SK-N-SH (cell line): ENCODE results near the gene ISX. TPM values are rescaled to one million over a fixed set of nuclear protein-coding genes. Genes with fewer than 3 reads are reported as not detected.

ENCODE experiments used
- CTCF ChIA-PET: fragments of 300-600, 350-600 bp; formaldehyde crosslinking; extraction: SDS; loops from one replicate; lab custom pipeline; 2021; lab: Yijun Ruan, JAX
- POLR2A ChIA-PET: fragments of 350-600 bp; sonication (Branson Sonifier 250); formaldehyde crosslinking; extraction: SDS; loops from one replicate; lab custom pipeline; 2020; ENCODE audit warnings: antibody characterized with exemption, inconsistent platforms; lab: Yijun Ruan, JAX
- DNase-seq: peaks from one replicate; pipeline ENCODE4 v3.0.0; 2012
- H2AFZ ChIP-seq: fragments of 200-600 bp; sonication (generic); 2 replicates; pipeline ENCODE4 v1.8.1; 2016; ENCODE audit warnings: antibody characterized with exemption, mild to moderate bottlenecking, low read depth
- H3F3A ChIP-seq: fragments of 200-600 bp; sonication (generic); replicated peaks from 2 replicates; pipeline ENCODE3; 2016; ENCODE audit warnings: antibody characterized with exemption, mild to moderate bottlenecking; ENCODE audit not compliant: insufficient read depth
- H3K27ac ChIP-seq, 2 experiments: fragments of 200-500 bp in 1 of 2; fragments of 200-600 bp in 1 of 2; sonication (Bioruptor generic) in 1 of 2; sonication (generic), shearing (Covaris generic) in 1 of 2; 2 replicates each; pipeline versions ENCODE4 v1.5.1 to v1.6.1; 2014 to 2016; ENCODE audit warnings: low read depth in 2 of 2, inconsistent platforms in 1 of 2, low read length in 1 of 2, mild to moderate bottlenecking in 1 of 2, mixed read lengths in 1 of 2
- H3K27me3 ChIP-seq: fragments of 200-600 bp; sonication (generic), shearing (Covaris generic); 2 replicates; pipeline ENCODE4 v1.6.1; 2016; ENCODE audit warnings: mixed run types; ENCODE audit not compliant: insufficient read depth
- H3K36me3 ChIP-seq, 2 experiments: fragments of 200-500 bp in 1 of 2; fragments of 200-600 bp in 1 of 2; sonication (Bioruptor generic) in 1 of 2; sonication (generic) in 1 of 2; replicated peaks in 1 of 2; 2 replicates each; pipeline versions ENCODE3 to v1.5.1; 2014 to 2016; ENCODE audit warnings: low read length in 1 of 2, mild to moderate bottlenecking in 1 of 2; ENCODE audit not compliant: insufficient read depth in 2 of 2, control insufficient read depth in 1 of 2
- H3K4me1 ChIP-seq, 2 experiments: fragments of 200-500 bp in 1 of 2; fragments of 200-600 bp in 1 of 2; sonication (Bioruptor generic) in 1 of 2; sonication (generic), shearing (Covaris generic) in 1 of 2; 2 replicates each; pipeline versions ENCODE4 v1.5.1 to v1.6.1; 2014 to 2016; ENCODE audit warnings: low read depth in 1 of 2, low read length in 1 of 2, mixed run types in 1 of 2; ENCODE audit not compliant: insufficient read depth in 2 of 2, control insufficient read depth in 1 of 2
- H3K4me2 ChIP-seq: fragments of 200-600 bp; sonication (generic), shearing (Covaris generic); 2 replicates; pipeline ENCODE4 v1.6.1; 2017; ENCODE audit warnings: mixed run types
- H3K4me3 ChIP-seq, 2 experiments: fragments of 200-500 bp in 1 of 2; fragments of 200-600 bp in 1 of 2; sonication (Bioruptor generic) in 1 of 2; sonication (generic), shearing (Covaris generic) in 1 of 2; 2 replicates each; pipeline versions ENCODE4 v1.5.1 to v1.8.1; 2014 to 2016; ENCODE audit warnings: low read depth in 2 of 2, inconsistent platforms in 1 of 2, low read length in 1 of 2, mild to moderate bottlenecking in 1 of 2, mixed read lengths in 1 of 2, moderate library complexity in 1 of 2
- H3K79me2 ChIP-seq: fragments of 200-600 bp; sonication (generic); 2 replicates; pipeline ENCODE4 v1.8.1; 2017; ENCODE audit warnings: mild to moderate bottlenecking; ENCODE audit not compliant: insufficient read depth
- H3K9ac ChIP-seq: fragments of 200-600 bp; sonication (generic); 2 replicates; pipeline ENCODE4 v1.6.1; 2017; ENCODE audit warnings: mixed run types
- H3K9me2 ChIP-seq: fragments of 200-600 bp; sonication (generic); 2 replicates; pipeline ENCODE4 v1.6.1; 2017; ENCODE audit warnings: mixed run types
- H3K9me3 ChIP-seq: fragments of 200-600 bp; sonication (generic); 2 replicates; pipeline ENCODE4 v1.6.1; 2017; ENCODE audit warnings: mixed run types, mild to moderate bottlenecking, moderate library complexity
- H4K20me1 ChIP-seq: fragments of 200-600 bp; sonication (generic); 2 replicates; pipeline ENCODE4 v1.6.1; 2017; ENCODE audit warnings: mild to moderate bottlenecking, mixed run types; ENCODE audit not compliant: insufficient read depth
- CTCF ChIP-seq: fragments of 200-600 bp; sonication (generic); IDR thresholded peaks from 2 replicates; pipeline ENCODE4 v1.6.1; 2017; ENCODE audit warnings: antibody characterized with exemption, mild to moderate bottlenecking, moderate library complexity
- ELF1 ChIP-seq: IDR thresholded peaks from 2 replicates; pipeline ENCODE4 v1.4.0; 2012
- EP300 ChIP-seq, 2 experiments: IDR thresholded peaks; 2 replicates each; pipeline versions ENCODE4 v1.4.0 to v1.6.1; 2012; ENCODE audit warnings: borderline replicate concordance in 1 of 2, low read depth in 1 of 2, low read length in 1 of 2
- JUND ChIP-seq: IDR thresholded peaks from 2 replicates; pipeline ENCODE4 v1.4.0; 2012
- MAX ChIP-seq: IDR thresholded peaks from 2 replicates; pipeline ENCODE4 v1.4.0; 2012; ENCODE audit warnings: low read depth
- NRF1 ChIP-seq: IDR thresholded peaks from 2 replicates; pipeline ENCODE4 v1.6.1; 2012; ENCODE audit warnings: low read depth, mild to moderate bottlenecking, low read length
- POLR2AphosphoS5 ChIP-seq: IDR thresholded peaks from 2 replicates; pipeline ENCODE4 v1.6.1; 2012; ENCODE audit warnings: low read depth, low read length
- RAD21 ChIP-seq: IDR thresholded peaks from 2 replicates; pipeline ENCODE4 v1.6.1; 2012; ENCODE audit warnings: mild to moderate bottlenecking, low read length
- RCOR1 ChIP-seq: fragments of 150-350 bp; IDR thresholded peaks from 2 replicates; pipeline ENCODE4 v1.6.1; 2017; ENCODE audit warnings: antibody characterized with exemption, low read length
- REST ChIP-seq: IDR thresholded peaks from 2 replicates; pipeline ENCODE4 v1.6.1; 2012; ENCODE audit warnings: mild to moderate bottlenecking, low read depth, low read length, moderate library complexity
- RXRA ChIP-seq: IDR thresholded peaks from 2 replicates; pipeline ENCODE4 v1.4.0; 2012; ENCODE audit warnings: low read depth, mild to moderate bottlenecking, borderline replicate concordance
- YY1 ChIP-seq: IDR thresholded peaks from 2 replicates; pipeline ENCODE4 v1.4.0; 2012; ENCODE audit warnings: low read depth, mild to moderate bottlenecking
- WGBS: methylation state at CpG from one replicate; pipeline ENCODE4 v1.1.6; 2017; ENCODE audit warnings: low lambda C conversion rate; 5-methylcytosine and 5-hydroxymethylcytosine counted together
- polyA plus RNA-seq, 3 experiments: library from polyadenylated mRNA; depleted of rRNA; stranded (reverse); fragments of >200 nt; gene quantifications; 2 replicates each; pipeline ENCODE4 v1.2.3, GENCODE V29; 2012

ISX gene
- polyA plus RNA-seq, 1 of the 3 experiments (the other 2 are of a cell fraction): not detected

- DNase-seq: no peak
Observed at GRCh38 chr22:35043252-35043933, 22.6 kb upstream of the ISX start.

GRCh38 chr22:35043934-35044319 lies 22.0 kb upstream of the ISX start:
- Histone ChIP-seq H3F3A (no peaks in the 10 kb centered on the region), H3K27ac (no peak overlapping the region), H3K4me2 (no peak overlapping the region), H3K36me3 (no peaks in the 10 kb centered on the region), H3K9me2 (no peaks in the 10 kb centered on the region), H3K79me2 (no peaks in the 10 kb centered on the region), H3K27me3 (no peaks in the 10 kb centered on the region), H3K9me3 (no peaks in the 10 kb centered on the region), H3K9ac (no peak overlapping the region), H3K4me1 (peaks cover 0 to 4% of the 10 kb centered on the region in 2 experiments; a peak in 1 of 4 replicates), H3K4me3 (no peak overlapping the region), H4K20me1 (no peaks in the 10 kb centered on the region), H2AFZ (no peak overlapping the region)
- TF ChIP-seq EP300 (IDR thresholded peaks at IDR 0.05; ENCODE audit: borderline replicate concordance in 1 of 2, low read depth in 1 of 2, low read length in 1 of 2) (no peak), RXRA (no peak), MAX (no peak), RCOR1 (no peak), YY1 (no peak), REST (no peak), ELF1 (no peak)
- 0% methylated on average over 2 of the region's 2 CpGs for WGBS
- POLR2A ChIA-PET: no interaction called here
- no peak for DNase-seq
- CTCF ChIA-PET: interaction anchor here (0.6 to 1.7 kb wide), 2 partner anchors 20 to 106 kb away, joined by 4 to 9 read pairs; no protein-coding TSS in a partner anchor

More at GRCh38 chr22:35043252-35043933, 22.6 kb upstream of the ISX start:
- no peak overlapping the region for H3K9ac ChIP-seq
- H3K27me3 ChIP-seq: no peaks in the 10 kb centered on the region
- H3K36me3 ChIP-seq: no peaks in the 10 kb centered on the region
- no peaks in the 10 kb centered on the region for H4K20me1 ChIP-seq
- H2AFZ ChIP-seq: no peak overlapping the region
- no peaks in the 10 kb centered on the region for H3K79me2 ChIP-seq
- ChIA-PET CTCF (interaction anchor here (0.6 to 1.7 kb wide), 3 partner anchors 20 to 106 kb away, joined by 3 to 9 read pairs (median 4); no protein-coding TSS in a partner anchor), POLR2A (no interaction called here)
- TF ChIP-seq CTCF (peak; percentile 37), RAD21 (peak; percentile 19; the same call in 1 of the 2 replicates), POLR2AphosphoS5 (no peak), NRF1 (no peak), JUND (no peak), RCOR1 (no peak)
- H3K9me2 ChIP-seq: no peaks in the 10 kb centered on the region
- no peak overlapping the region for H3K4me2 ChIP-seq
- H3K4me1 ChIP-seq: peaks cover 0 to 4% of the 10 kb centered on the region in 2 experiments; a peak in 1 of 4 replicates
- no peaks in the 10 kb centered on the region for H3F3A ChIP-seq
- H3K4me3 ChIP-seq: no peak overlapping the region
- H3K9me3 ChIP-seq: no peaks in the 10 kb centered on the region
- H3K27ac ChIP-seq: no peak overlapping the region
- 8% methylated on average over 6 of the region's 6 CpGs for WGBS
